Uterus (tissue), 2 donors: ENCODE measurements around the gene HGS.

Experiments used
- CTCF ChIP-seq, 4 experiments: fragments of 200-600 bp in 2 of 4; fragments of 450-650 bp in 2 of 4; sonication (generic) in 2 of 4; IDR thresholded peaks; one replicate each; pipeline ENCODE4 v1.5.1; 2016 to 2019; ENCODE audit warnings: antibody characterized with exemption in 4 of 4, mild to moderate bottlenecking in 2 of 4, moderate library complexity in 1 of 4
- POLR2A ChIP-seq, 2 donors: fragments of 450-650 bp; IDR thresholded peaks; one replicate each; pipeline ENCODE4 v1.6.1; 2016; ENCODE audit warnings: antibody characterized with exemption in 2 of 2, mild to moderate bottlenecking in 1 of 2, moderate library complexity in 1 of 2

- TF ChIP-seq CTCF (IDR thresholded peaks at IDR 0.05): no peak
- TF ChIP-seq POLR2A (IDR thresholded peaks at IDR 0.05): no peak
Measured at GRCh38 chr17:81684442-81684911, 666 bp downstream of the HGS start.
